ENCODE data around the gene LAMC3. TPM values are rescaled to one million over a fixed set of nuclear protein-coding genes. Genes with fewer than 3 reads are reported as not detected.

LAMC3 gene
- polyA plus RNA-seq, 1 donor, result 2.1 TPM

- DNase-seq, result peak; percentile 100
Measured at GRCh38 chr9:131125288-131126058, 116.5 kb downstream of the LAMC3 start, which contains the start of gene NUP214. Gene NUP214, plus strand, starts transcription at chr9:131125586. Its CDS starts 119 bp downstream, at chr9:131125705.

GRCh38 chr9:131126059-131126426 lies 117.1 kb downstream of the LAMC3 start:
- no peak for DNase-seq

GRCh38 chr9:131129183-131129582 lies 120.2 kb downstream of the LAMC3 start:
- DNase-seq, result no peak

GRCh38 chr9:131138676-131139075 lies 129.7 kb downstream of the LAMC3 start:
- no peak for DNase-seq

- no peak for DNase-seq
Measured at GRCh38 chr9:131140112-131140511, 131.1 kb downstream of the LAMC3 start.

- DNase-seq, result no peak
Measured at GRCh38 chr9:131140550-131140949, 131.6 kb downstream of the LAMC3 start.

- DNase-seq, result no peak
Measured at GRCh38 chr9:131142160-131142559, 133.2 kb downstream of the LAMC3 start.

Other genes with a start within 250 kb of the LAMC3 start
- gene ABL1, start 173.9 kb upstream of the LAMC3 start, polyA plus RNA-seq (ENCODE audit: insufficient read length), result 69.3 TPM
- gene QRFP, start 112.4 kb upstream of the LAMC3 start, polyA plus RNA-seq (ENCODE audit: insufficient read length), result 0.35 TPM
- not detected for gene FIBCD1, start 69.9 kb upstream of the LAMC3 start, polyA plus RNA-seq (ENCODE audit: insufficient read length)
- 21.5 TPM for gene AIF1L, start 87.4 kb downstream of the LAMC3 start, polyA plus RNA-seq (ENCODE audit: insufficient read length)
- gene NUP214, start 116.4 kb downstream of the LAMC3 start, polyA plus RNA-seq (ENCODE audit: insufficient read length), result 34.7 TPM